Activated CD4-positive, CD25-positive, alpha-beta regulatory T cell treated with anti-CD3 and anti-CD28 coated beads, Interleukin-2, amount 50 U/mL, for 16 hours (primary cell): ENCODE results near the gene BICC1.

Experiments
- DNase-seq: peaks from one replicate; pipeline ENCODE4 v3.0.0-alpha.2; 2020; ENCODE audit warnings: low read depth, low spot score

The BICC1 gene

DNA sequence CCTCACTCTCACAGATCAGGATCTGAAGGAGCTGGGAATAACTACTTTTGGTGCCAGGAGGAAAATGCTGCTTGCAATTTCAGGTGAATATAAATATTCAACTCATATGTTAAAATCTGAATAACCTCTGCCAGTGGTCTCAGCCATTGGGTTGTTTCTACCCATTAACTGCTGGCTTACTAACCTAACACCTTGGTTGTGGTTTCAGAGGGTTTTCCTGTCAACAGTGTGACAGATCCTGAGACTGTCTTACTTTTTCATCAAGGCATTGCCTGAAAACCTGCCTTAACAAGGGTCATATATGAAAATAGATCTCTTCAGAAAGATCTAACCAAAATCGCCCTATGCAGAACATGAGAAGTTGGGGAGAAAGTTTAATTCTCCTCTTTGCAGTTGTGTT lies 307.7 kb downstream of the BICC1 start:
- DNase-seq, result no peak

DNA sequence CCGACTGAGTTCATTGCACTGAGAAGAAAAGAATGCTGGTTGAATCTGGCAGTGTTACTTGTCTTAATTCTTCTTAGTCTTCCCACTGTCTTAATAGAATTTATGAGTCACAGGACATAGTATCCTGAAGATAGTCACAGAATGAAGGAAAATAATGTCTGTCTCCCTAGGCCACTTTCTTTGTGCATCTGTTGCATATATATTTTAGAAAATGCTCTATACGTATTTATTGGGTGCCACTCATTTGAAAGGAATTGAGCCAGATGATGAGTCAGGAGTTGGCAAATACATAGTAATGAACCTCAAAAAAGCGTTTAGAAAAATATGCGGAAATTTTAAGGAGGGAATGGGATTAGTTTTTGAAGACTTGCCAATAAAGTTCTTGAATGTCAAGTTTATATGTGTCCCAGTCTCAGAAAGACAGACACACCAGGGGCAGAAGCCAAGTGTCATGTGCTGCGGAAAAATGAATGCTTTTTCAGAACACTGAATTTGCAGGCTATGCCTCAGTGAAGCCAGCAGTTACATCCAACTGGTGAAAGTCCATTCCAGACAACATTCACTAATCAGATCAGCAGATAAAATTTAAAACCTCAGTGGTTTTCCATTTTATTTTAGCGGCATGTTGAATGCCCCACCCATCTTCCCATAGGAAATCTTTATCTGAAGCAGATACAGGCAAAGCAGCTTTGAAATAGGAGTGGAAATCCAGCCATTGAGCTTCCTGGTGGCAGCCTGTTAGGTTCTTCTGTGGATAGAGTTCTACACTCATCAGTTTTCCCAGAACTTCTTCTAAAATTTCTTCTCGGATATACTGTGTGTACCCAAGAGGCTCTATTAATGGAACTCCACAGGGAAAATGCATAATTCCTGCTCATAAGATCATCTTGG lies 308.4 kb downstream of the BICC1 start:
- DNase-seq, result no peak

DNA sequence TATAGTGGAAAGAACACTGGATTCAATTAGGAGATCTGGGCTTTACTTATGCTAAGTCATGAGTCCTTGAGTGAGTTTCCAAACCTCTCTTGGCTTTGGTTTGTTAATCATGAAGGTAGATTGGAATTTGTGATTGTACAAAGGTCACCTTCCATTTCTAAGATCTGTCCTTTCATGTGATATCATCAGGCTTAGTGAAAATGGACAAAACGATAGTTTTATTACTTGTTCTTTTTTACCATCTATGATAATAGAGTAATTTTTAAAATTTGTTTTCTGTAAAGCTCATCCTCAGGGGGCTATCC lies 309.0 kb downstream of the BICC1 start:
- no peak for DNase-seq

DNA sequence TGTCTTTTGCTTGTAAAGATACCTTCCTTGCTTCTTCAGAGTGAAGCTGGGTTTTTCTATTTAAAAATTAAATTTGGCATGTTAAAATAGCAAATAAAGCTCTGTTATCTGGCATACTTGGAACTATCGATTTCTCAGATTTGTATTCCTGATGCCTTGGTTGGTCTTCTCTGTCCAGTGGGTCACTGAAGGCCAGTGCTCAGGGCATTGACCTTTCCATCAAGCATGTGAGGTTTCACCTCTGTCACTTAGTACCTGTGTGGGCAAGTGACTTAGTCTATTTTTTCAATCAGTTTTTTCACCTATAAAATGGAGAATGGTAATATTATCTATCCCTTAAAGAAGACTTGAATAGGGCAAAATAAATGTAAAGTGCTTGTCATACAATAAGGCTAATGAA lies 311.3 kb downstream of the BICC1 start:
- no peak for DNase-seq

DNA sequence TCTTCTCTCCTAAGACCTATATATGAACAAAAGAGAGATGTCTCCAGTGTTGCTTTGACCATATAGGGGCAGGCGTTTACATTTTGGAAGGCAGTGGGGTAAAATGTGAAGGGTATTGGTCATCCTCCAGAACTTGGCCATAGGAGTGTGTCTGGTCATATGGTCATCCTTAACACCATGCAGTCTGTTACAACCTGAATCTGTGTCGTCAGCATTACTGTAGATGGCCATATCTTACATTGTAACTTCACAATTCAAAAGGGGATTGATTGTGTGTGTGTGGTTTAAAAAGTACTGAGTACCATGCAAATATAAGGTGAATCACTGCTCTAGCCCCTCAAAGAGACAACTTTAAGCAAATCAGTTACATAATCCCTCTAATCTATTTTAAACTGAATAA lies 311.7 kb downstream of the BICC1 start:
- DNase-seq, result no peak

DNA sequence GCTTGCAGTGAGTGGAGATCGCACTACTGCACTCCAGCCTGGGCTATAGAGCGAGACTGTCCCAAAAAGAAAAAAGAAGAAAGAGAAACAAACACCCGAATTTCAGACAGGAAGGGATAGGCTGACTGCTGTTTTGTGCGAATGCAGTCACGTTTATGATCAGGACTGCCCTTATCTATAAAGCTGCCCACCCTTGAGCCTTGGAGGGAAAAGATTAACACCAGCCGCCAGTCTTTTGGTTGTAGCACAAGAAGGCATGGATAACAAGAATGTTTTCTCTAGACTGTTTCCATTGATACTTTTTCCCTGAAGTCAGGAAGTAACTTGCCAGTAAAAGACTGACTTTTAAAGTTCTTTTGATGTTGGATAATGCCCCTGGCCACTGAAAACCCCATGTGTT lies 314.0 kb downstream of the BICC1 start:
- DNase-seq, result no peak

DNA sequence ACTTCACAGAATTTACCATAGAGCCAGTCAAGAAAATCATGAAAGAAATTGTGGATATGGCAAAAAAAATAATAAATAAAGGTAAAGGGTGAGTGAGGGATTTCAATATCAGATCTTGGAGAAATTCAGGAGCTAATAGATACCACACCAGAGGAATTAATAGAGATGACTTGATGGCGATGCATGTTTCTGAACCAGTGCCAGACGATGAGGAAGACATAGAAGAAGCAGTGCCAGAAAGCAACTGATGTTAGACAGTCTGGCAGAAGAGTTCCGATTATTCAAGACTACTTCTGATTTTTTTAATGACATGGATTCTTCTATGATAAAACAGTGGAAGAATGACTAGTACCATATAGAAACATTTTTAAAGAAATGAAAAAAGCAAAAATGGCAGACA lies 314.7 kb downstream of the BICC1 start:
- no peak for DNase-seq

DNA sequence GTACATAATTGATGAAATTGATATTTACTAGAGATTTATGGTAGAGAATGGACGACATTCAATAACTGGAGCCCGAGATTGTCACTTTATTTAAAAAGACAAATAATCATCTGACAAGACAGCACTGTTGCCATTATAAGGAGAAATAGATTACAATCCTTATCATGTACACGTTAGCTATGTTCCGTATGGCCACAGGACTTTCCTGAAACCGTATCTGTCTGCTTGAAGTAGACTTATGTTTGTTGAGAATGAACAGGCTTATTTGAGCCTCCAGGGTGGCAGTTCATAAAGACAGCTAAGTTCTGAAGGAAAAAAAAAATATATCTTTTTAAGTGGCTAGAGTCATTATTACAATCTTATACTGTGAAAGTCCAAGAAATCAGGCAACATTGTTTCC lies 317.2 kb downstream of the BICC1 start:
- DNase-seq, result no peak

DNA sequence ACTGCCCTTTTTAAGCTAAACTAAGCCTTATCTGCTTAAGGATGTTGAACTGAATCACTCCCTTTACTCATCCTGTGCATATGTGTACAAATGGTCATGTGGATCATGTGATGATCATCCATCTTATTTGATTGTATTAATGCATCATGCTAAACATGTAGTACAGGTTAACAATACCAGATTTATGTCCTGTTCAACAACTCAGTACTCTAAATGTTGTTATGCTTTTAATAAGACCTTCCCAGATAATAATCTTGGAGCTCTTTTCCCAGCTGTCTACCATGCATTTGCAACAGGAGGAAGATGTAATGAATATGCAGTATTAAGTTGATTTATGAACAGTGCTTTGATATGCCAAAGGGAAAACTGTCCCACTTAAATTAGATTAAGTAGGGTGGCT lies 318.0 kb downstream of the BICC1 start:
- no peak for DNase-seq

DNA sequence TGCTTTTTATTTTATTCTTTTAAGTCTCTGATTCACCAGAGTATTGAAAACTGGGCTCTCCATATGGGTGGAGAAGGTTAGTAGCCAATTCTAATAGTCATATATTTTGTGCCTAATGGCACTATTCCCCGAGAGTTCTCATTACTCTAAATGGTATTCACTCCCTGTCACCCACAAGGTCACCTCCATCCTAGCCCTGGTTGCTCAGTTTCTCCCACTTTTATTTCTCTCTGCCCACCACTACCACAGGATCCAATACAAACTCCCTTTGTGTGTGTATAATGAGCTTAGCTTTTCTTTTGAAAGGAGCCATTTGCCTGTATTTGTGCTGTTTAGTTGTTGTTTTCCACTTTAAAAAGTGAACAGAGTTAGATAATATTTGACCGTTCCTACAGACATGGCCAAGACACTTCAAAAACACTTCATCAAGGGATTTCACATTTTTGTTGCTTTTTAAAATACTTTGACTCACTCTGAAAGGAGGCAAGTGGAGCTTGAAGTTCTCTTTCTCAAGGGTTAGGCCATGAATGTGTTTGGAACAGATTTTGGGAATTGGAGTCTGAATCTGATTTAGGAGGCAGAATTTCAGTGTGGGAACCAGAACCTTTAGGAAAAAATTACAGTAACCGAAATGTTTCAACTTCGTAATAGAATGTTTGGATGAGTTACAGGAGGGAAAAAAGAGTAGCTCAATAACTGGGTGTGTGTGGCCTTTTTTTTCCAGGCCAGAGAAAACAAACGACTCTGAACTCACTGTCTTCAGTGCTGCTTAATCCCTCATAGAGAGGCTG lies 321.3 kb downstream of the BICC1 start:
- no peak for DNase-seq

DNA sequence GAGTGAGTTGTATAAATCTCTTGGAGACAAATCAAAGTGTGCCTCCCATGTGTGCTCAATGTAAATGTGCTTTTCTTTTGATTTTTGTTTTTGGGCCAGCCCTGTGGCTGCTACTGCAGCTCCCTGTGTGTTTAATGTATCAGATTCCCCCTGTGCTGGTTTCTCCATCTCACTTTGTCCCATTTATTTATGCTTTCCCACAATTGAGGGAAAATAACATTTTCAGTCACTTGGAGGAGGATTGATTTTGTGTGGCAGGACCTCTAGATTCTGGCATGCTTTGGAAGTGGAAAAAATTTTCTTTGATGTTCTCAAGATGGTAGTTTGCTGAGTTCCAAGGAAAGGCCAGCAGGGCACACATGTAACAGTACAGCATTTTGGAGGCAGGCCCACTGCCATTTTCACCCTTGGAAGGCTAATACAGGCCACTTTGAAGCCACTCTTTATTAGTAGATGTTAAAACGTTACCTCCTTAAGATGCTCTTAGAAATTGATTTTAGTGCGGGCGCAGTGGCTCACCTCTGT lies 323.6 kb downstream of the BICC1 start:
- DNase-seq, result no peak

DNA sequence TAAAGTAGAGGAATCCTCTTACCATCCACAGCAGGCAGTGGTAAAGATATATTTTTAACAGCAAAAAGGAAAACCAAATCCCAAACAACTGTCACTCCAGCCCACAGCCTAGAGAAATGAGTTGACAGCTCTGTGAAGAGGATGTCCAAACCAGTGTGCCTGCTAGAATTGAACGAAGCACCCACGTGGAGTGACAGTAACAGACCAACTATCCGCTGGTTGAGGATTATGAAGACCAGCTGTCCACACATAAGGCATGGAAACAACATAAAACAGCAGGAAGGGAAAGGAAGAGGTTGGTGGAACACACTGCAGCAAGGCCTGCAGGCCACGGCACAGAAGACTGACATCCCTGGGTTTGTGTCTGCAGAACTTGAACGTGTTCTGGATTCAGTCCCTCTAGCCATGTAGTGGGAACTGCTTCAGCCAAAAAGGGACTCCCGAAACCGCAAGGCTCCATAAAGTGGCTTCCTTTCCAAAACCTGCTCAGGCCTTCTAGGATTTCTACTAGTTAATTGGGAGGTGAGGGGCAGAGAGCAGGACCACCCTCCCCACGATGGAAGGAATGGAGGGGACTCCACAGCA lies 324.4 kb downstream of the BICC1 start:
- DNase-seq, result no peak

DNA sequence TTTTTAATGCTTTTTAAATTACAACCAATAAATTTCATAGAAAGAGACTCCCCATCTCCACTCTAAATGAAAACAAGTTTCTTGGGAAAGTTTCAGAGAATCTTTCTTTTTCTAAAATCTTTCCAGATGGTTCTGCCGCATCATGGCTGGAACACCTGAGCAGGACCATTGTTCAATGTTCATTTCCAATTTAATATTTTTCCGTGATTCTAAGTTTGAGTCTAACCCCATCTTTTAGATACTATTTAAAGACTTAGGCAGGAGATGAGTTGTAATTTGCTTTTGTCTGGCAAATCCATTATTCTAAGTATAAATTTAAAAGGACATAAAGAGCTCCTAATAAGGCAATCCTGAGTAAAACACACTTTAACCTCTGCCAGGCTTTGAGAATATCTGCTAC lies 325.2 kb downstream of the BICC1 start:
- no peak for DNase-seq

DNA sequence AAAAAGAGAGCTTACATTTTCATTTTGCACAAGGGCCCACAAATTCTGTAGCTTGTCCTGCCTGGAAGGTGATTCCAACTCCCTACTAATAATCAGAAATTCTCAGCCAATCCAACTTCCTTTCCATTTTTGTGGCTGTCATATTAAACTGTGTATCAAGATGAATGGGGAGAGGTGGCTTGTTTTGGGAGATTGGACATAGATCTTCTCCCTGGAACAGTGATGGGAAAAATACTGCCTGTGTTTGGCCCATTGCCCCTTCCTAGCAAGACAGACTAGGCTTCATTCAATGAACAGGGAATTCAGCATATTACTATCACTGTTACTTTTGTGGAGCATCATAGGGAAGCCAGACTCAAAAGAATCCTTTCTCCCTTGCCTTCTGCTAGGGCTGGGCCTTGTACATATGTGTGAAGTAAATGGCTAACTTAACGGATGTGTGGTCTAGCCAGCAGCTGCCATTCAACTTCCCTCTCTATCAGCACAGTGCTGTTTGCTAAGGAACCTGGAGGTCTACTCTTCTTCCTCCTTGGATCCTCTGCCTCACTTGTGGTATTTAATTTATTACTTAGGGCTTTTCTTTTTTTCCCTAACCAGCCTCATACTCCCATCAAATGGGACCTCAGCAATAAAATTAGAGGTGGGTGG lies 326.0 kb downstream of the BICC1 start:
- no peak for DNase-seq

DNA sequence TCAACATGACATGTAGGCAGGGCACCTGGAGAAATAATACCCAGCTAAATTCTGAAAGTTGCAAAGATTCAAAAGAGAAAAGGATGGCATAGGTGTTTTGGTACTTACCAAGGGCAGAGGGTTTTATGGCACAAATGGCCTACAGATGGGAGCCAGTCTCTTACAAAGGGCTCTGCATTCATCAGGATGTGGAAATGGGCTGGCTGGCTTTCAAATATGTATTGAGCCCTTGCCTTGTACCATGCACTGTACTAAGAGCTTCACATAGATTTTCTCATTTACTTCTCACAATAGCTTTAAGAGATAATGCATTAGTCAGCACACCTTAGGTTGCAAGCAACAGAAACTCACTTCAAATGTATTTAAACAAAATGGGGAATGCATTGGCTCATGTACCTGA lies 327.1 kb downstream of the BICC1 start:
- no peak for DNase-seq

DNA sequence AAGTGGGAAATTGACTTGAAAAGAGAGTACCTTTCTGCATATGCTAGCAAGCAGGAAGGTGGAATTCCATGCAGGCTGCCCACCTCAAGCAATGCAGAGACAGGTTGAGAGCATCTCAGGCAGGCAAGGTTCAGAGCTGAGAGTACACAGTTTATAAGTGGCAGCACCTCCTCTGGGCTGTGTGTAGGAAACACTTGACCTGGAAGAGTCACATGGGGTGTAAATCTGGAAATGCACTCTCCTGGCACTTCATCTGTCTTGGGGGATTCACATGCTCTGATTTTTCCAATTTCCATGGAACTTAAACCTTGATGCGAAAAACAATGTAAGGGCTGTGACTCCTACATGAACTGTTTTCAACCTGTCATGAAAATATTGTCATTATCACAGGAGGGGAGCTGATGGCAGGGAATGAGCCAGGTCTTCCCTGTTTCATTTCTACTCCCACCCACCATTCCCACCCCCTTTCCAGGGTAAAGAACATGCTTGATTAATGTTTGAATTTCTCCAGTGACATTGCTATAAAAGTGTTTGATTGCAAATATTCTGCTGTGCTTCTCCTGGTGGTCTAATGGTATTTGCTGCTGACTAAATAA lies 328.3 kb downstream of the BICC1 start:
- no peak for DNase-seq

DNA sequence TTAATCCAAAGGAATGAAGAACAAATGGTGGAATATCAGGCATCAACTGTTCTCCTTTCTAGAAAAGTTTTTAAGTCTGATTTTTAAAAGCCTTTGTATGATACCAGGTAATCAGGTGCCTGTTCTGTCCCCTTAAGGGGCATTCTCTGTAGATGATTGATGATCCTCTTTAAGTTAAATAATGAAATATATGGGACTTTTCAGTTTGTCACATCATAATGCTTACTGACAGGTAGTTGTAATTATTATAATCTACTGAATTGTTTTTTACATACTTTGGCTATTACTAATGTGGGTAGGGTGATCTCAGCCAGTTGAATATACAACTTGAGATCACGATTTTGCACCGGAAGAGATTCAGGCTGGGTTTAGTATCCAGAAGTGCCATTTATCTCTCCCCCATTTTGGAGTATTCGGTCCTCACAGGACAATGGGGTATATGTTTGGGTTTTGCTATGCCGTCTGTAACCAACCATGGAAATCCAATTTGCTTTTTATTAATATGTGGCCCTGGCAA lies 330.2 kb downstream of the BICC1 start:
- DNase-seq, result no peak

DNA sequence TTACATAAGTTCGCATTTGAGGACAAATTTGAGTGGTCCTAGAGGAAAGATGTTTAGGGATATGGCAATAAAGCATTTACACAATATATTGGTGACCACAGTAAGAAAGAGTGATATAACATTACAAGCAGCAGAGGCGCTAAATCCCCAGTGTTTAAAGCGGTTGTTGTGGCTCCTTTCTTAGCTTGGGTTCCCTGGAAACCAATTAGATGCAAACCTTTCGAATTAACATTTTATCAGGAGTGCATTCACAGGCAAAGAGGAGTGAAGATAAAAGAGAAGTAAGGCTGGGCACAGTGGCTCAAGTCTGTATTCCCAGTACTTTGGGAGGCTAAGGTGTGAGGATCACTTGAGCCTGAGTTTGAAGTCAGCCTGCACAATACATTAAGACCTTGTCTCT lies 331.1 kb downstream of the BICC1 start:
- no peak for DNase-seq

DNA sequence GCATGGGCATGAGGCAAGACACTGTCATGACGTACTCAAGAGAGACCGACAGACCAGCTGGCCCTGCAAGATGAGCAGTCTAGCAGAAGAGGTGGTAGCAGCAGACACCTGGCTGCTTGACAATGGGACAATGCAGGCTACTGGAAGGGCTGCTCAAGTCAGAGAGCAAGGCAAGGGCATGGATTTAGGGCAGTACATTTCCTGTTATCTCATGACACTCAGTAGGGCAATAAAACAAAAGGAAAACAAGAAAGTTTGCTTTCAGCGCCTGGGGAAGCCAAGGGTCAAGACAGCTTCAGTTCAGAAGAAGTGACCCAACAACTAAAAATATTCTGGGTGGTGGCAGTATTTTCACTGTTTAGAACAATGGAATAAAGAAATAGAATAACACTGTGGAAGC lies 332.0 kb downstream of the BICC1 start:
- DNase-seq, result no peak

DNA sequence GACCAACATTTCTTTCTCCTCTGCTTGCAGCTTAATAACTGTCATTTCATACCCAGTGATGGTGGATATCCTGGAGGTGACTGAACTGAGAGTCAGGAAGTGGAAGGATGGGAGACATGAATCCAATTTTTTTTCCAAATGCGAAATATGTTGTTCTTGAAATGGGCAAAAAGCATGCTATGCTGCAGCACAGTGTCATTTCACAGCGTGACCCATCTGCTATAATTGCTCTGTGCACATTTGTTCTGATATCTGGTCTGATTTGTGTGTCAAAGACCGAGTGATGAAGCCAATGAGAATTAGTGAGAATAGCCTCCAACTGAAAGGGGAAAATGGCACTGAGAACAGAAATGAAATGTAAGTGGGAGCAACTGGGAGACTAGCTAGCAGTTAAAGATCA lies 334.2 kb downstream of the BICC1 start:
- DNase-seq, result no peak

DNA sequence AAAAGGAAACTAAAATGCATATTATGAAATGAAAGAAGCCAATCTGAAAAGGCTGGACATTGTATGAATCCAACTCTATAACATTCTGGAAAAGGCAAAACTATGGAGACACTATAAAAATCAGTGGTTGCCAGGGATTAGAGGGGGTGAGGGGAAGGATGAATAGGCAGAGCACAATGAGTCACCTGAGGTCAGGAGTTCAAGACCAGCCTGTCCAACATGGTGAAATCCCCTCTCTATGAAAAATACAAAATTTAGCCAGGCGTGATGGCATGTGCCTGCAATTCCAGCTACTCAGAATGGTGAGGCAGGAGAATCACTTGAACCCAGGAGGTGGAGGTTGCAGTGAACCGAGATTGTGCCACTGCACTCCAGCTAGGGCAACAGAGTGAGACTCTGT lies 338.9 kb downstream of the BICC1 start:
- DNase-seq, result no peak

DNA sequence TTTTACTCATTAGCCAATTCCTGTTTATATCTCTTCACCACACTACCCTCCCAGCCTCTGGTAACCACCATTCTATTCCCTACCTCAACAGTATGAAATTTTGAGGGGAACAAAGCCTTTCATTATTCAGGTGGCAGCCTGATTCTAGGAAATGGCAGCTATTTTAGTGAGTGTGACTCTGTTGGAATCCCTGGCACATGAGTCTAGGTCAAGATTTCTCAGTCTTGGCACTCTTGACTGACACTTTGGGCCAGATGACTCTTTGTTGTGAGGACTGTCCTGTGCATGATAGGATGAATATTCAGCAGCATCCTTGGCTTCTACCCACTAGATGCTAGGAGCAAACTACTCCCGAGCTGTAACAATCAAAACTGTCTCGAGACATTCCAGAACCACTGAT lies 341.0 kb downstream of the BICC1 start:
- no peak for DNase-seq
